ENCODE measurements around the gene WDR5B. TPM values are rescaled to one million over a fixed set of nuclear protein-coding genes. Genes with fewer than 3 reads are reported as not detected.

The WDR5B gene
- total and polyA plus RNA-seq, 2 of the 4 experiments (the other 2 are of a cell fraction), result 3.1 to 5.6 TPM

DNA sequence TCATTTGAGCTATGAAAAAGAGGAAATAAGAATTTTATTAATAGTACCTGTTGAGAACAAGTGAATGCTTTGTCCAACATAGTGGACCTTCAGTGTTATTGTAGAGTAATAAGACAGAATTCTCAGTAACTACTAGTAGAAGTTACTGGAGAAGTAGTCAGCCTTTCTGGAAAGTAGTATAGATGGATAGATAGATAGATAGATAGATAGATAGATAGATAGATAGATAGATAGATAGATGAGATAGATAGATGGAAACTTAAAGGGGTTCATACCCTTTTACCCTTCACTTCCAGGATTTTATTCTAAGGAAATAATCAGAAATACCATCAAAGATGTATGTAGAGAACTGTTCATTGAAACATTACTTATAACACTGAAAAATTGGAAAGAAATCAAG, 26.7 kb downstream of the WDR5B start:
- no peak for DNase-seq
- Histone ChIP-seq H2BK120ac (ENCODE audit: low read depth, low read length) (no peak overlapping the region), H4K91ac (ENCODE audit: insufficient read depth, low read depth, low read length) (no peak overlapping the region), H3K79me1 (ENCODE audit: low read depth in 1 of 2, low read length in 2 of 2) (peaks cover 3 to 4% of the 10 kb centered on the region in 2 experiments; a peak in 2 of 4 replicates), H3K4ac (ENCODE audit: low read depth, low read length) (no peak overlapping the region), H3K27ac (ENCODE audit: insufficient read depth, low read length) (no peak overlapping the region), H3K4me3 (ENCODE audit: insufficient read depth, low read depth, low read length) (no peak overlapping the region), H3K4me2 (ENCODE audit: low read depth, low read length) (no peak overlapping the region), H2AK5ac (ENCODE audit: low read depth, low read length) (no peak overlapping the region), H3K56ac (ENCODE audit: extremely low read depth, insufficient read depth, low read length) (no peak overlapping the region), H3K27me3 (ENCODE audit: control insufficient read depth, insufficient read depth, low read length) (no peaks in the 10 kb centered on the region), H3K4me1 (ENCODE audit: control insufficient read depth, insufficient read depth, low read length) (peaks cover 4% of the 10 kb centered on the region), H3K18ac (ENCODE audit: low read depth, low read length) (no peak overlapping the region), H4K20me1 (ENCODE audit: insufficient read depth, low read length) (no peaks in the 10 kb centered on the region), H2BK15ac (ENCODE audit: low read depth, low read length) (no peak overlapping the region), H3K36me3 (ENCODE audit: control insufficient read depth, insufficient read depth, low read length) (no peaks in the 10 kb centered on the region), H2BK20ac (ENCODE audit: low read depth, low read length) (no peak overlapping the region), H2AFZ (replicated peaks; ENCODE audit: low read length, poor library complexity) (no peak overlapping the region), H3K9me3 (ENCODE audit: control insufficient read depth, insufficient read depth, low read length) (no peaks in the 10 kb centered on the region), H3K14ac (replicated peaks; ENCODE audit: low read depth, low read length) (no peak overlapping the region), H3K9me1 (ENCODE audit: insufficient read depth, low read length) (no peaks in the 10 kb centered on the region), H3K23ac (ENCODE audit: low read depth, low read length) (no peak overlapping the region), H4K5ac (ENCODE audit: low read depth, low read length) (no peak overlapping the region), H2AK9ac (replicated peaks; ENCODE audit: low read depth, low read length, poor library complexity) (no peak overlapping the region), H2BK5ac (ENCODE audit: low read depth, low read length, poor library complexity, severe bottlenecking) (no peak overlapping the region), H4K8ac (ENCODE audit: low read depth in 2 of 2, low read length in 2 of 2) (no peak overlapping the region), H3K9ac (ENCODE audit: low read depth, low read length) (no peak overlapping the region)
- POLR2A ChIA-PET (ENCODE audit: unreplicated experiment), result no interaction called here
- no peak for ATAC-seq (ENCODE audit: low read depth)
- in situ Hi-C loops (cut with MboI; ENCODE audit: low sequenced_read_pairs) (no loop called here), intact Hi-C loops (cut with micrococcal nuclease) (no loop called here), dilution Hi-C loops (cut with HindIII; ENCODE audit: low sequenced_read_pairs, unreplicated experiment) (no loop called here)
- BruUV-seq (replicated peaks), result no TSS peak
- CTCF ChIA-PET, result no interaction called here
- TF ChIP-seq, protein P1, sequence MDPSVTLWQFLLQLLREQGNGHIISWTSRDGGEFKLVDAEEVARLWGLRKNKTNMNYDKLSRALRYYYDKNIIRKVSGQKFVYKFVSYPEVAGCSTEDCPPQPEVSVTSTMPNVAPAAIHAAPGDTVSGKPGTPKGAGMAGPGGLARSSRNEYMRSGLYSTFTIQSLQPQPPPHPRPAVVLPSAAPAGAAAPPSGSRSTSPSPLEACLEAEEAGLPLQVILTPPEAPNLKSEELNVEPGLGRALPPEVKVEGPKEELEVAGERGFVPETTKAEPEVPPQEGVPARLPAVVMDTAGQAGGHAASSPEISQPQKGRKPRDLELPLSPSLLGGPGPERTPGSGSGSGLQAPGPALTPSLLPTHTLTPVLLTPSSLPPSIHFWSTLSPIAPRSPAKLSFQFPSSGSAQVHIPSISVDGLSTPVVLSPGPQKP (IDR thresholded peaks at IDR 0.05; ENCODE audit: borderline replicate concordance, low read depth, low read length), result no peak
- TF ChIP-seq RCOR1 (IDR thresholded peaks at IDR 0.05; ENCODE audit: insufficient replicate concordance, low read length), result no peak
- TF ChIP-seq FOS (IDR thresholded peaks at IDR 0.05; ENCODE audit: low read depth, low read length), result no peak
- TF ChIP-seq MAFK (IDR thresholded peaks at IDR 0.05; ENCODE audit: low read depth, low read length), result no peak
- TF ChIP-seq CHD1 (IDR thresholded peaks at IDR 0.05; ENCODE audit: low read depth, low read length), result no peak
- TF ChIP-seq NFE2L2 (IDR thresholded peaks at IDR 0.05; ENCODE audit: low read depth, low read length), result no peak
- TF ChIP-seq MAZ (IDR thresholded peaks at IDR 0.05; ENCODE audit: borderline replicate concordance, low read depth, low read length), result no peak
- TF ChIP-seq SMC3 (IDR thresholded peaks at IDR 0.05; ENCODE audit: low read depth, low read length), result no peak
- no peak for TF ChIP-seq USF2 (IDR thresholded peaks at IDR 0.05; ENCODE audit: low read depth, low read length)
